Spleen (tissue), 11 donors: ENCODE measurements around the gene MAP3K5. TPM values are rescaled to one million over a fixed set of nuclear protein-coding genes. Genes with fewer than 3 reads are reported as not detected.

Experiments
- DNase-seq: peaks from one replicate; pipeline ENCODE4 v3.0.0-alpha.2; 2020
- H3K27ac ChIP-seq, 8 donors: fragments of 200-600 bp; sonication (generic) in 7 of 8; 1 replicate in 4 of 8; 2 replicates in 4 of 8; pipeline versions ENCODE4 v1.5.0 to v1.8.0; 2016 to 2021; ENCODE audit warnings: inconsistent platforms in 4 of 8, mild to moderate bottlenecking in 4 of 8, moderate library complexity in 1 of 8
- H3K27me3 ChIP-seq, 7 donors: fragments of 200-600 bp; sonication (generic) in 6 of 7; replicated peaks in 1 of 7; 1 replicate in 4 of 7; 2 replicates in 3 of 7; pipeline versions ENCODE4 v1.5.0 to v1.8.0; 2016 to 2021; ENCODE audit warnings: inconsistent platforms in 3 of 7, mild to moderate bottlenecking in 1 of 7
- H3K36me3 ChIP-seq, 6 donors: fragments of 200-600 bp; sonication (generic) in 5 of 6; 1 replicate in 4 of 6; 2 replicates in 2 of 6; pipeline versions ENCODE4 v1.5.0 to v1.8.0; 2016 to 2021; ENCODE audit warnings: inconsistent platforms in 2 of 6
- H3K4me1 ChIP-seq, 6 donors: fragments of 200-600 bp; sonication (generic) in 5 of 6; 1 replicate in 3 of 6; 2 replicates in 3 of 6; pipeline versions ENCODE4 v1.5.0 to v1.8.0; 2016 to 2021; ENCODE audit warnings: inconsistent platforms in 3 of 6
- H3K4me3 ChIP-seq, 8 donors: fragments of 200-600 bp; sonication (generic) in 7 of 8; 1 replicate in 4 of 8; 2 replicates in 4 of 8; pipeline versions ENCODE4 v1.5.0 to v1.8.0; 2016 to 2021; ENCODE audit warnings: inconsistent platforms in 4 of 8, mild to moderate bottlenecking in 4 of 8, moderate library complexity in 2 of 8
- H3K9me3 ChIP-seq, 8 donors: fragments of 200-600 bp; sonication (generic) in 7 of 8; 1 replicate in 4 of 8; 2 replicates in 4 of 8; pipeline versions ENCODE4 v1.5.0 to v1.8.0; 2016 to 2021; ENCODE audit warnings: inconsistent platforms in 4 of 8
- CTCF ChIP-seq, 11 experiments: fragments of 200-600 bp in 7 of 11; fragments of 450-650 bp in 4 of 11; sonication (generic) in 4 of 11; IDR thresholded peaks in 8 of 11; conservative IDR thresholded peaks in 3 of 11; 1 replicate in 7 of 11; 2 replicates in 4 of 11; pipeline versions ENCODE4 v1.4.0 to v1.8.0; 2016 to 2021; ENCODE audit warnings: antibody characterized with exemption in 11 of 11, inconsistent platforms in 4 of 11, mild to moderate bottlenecking in 1 of 11
- POLR2A ChIP-seq, 3 donors: fragments of 450-650 bp; IDR thresholded peaks; one replicate each; pipeline ENCODE4 v1.5.1; 2017; ENCODE audit warnings: antibody characterized with exemption in 3 of 3, mild to moderate bottlenecking in 1 of 3
- POLR2AphosphoS5 ChIP-seq, 3 donors: sonication (generic); formaldehyde crosslinking; IDR thresholded peaks; one replicate each; pipeline ENCODE4 v1.5.1; 2017; ENCODE audit warnings: antibody characterized with exemption in 3 of 3
- WGBS, 5 donors: extraction: QIAGEN DNeasy Blood & Tissue Kit in 3 of 5; methylation state at CpG; one replicate each; pipeline versions ENCODE4 v1.1.5 to v1.1.7; 2013 to 2018; 5-methylcytosine and 5-hydroxymethylcytosine counted together
- intact Hi-C: fragments of 100-400 bp; cut with DNase I; formaldehyde crosslinking; loops from one replicate; pipeline ENCODE4 v1.15.0; 2023; ENCODE audit warnings: low total_unique reads
- polyA plus RNA-seq, 3 donors: library from polyadenylated mRNA; stranded (reverse); fragments of 200-250 nt; gene quantifications; one replicate each; pipeline ENCODE4 v1.2.1, GENCODE V29; 2013
- total RNA-seq, 7 donors: library from RNA; depleted of rRNA in 3 of 7; stranded (reverse); fragments of >200 nt in 3 of 7; fragmentation: NEBNext Ultra II Directional in 4 of 7; extraction: Animal tissue kit (Norgen Biotek cat#: 25700) in 4 of 7; gene quantifications; one replicate each; pipeline versions ENCODE4 v1.1.0 to v1.2.1, GENCODE V29; 2016 to 2021
- donor health status: healthy with polysubstance abuse.
- donor health status: DM: no; HTN: no; CAD: no; lungs with moderate emphysema.
- donor health status: DM: no; HTN: no; CAD: no.
- donor health status: Bipolar disorder and iron deficiency.
- donor health status: healthy.
- donor health status: DM: no; HTN: no; CAD: no.
- donor health status: DM: yes; HTN: yes; CAD: no.

Gene MAP3K5
- total and polyA plus RNA-seq, 10 donors, result 7.2 to 55.0 (median 33.2) TPM

DNA sequence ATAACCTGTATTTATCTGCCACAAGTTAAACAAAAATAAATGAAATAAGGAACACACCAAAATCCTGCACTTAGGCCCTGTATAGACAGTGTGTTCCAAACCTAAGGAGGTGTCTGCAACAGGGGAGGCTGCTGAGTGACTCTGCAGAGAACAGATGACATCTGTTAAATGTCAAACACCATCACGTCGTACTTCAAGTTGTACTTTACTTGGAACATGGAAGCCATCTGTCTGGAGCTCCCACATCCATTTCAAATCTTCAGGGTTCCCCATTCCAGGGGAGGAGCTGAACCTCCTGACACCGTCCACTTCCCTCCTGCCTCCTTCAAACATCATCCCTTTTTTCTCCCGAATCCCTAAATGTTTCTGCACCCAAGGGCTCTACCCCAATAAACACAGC lies 240.2 kb downstream of the MAP3K5 start:
- no peak overlapping the region for H3K4me3 ChIP-seq
- DNase-seq, result no peak
- peaks cover 6 to 23% (median 20%) of the 10 kb centered on the region in 6 donors for H3K4me1 ChIP-seq
- no peak overlapping the region for H3K27ac ChIP-seq
- no peak for TF ChIP-seq POLR2A (IDR thresholded peaks at IDR 0.05)
- TF ChIP-seq CTCF (IDR thresholded peaks at IDR 0.05 in 8 of 11, conservative IDR thresholded peaks at IDR 0.05 in 3 of 11), result no peak
- TF ChIP-seq POLR2AphosphoS5 (IDR thresholded peaks at IDR 0.05), result no peak
- H3K36me3 ChIP-seq, result peaks cover 0 to 33% (median 13%) of the 10 kb centered on the region in 6 donors
- peaks cover 0 to 39% (median 19%) of the 10 kb centered on the region in 7 donors for H3K27me3 ChIP-seq
- 82 to 96% (median 83%) methylated on average over 4 of the region's 4 CpGs for WGBS, 5 donors
- no peaks in the 10 kb centered on the region for H3K9me3 ChIP-seq
- intact Hi-C loops, result no loop called here

GRCh38 chr6:136551103-136551502 lies 241.2 kb downstream of the MAP3K5 start:
- H3K27me3 ChIP-seq, result peaks cover 0 to 49% (median 19%) of the 10 kb centered on the region in 7 donors
- H3K4me3 ChIP-seq, result peak overlapping the region in 5 of 8 donors; percentile 78 to 96 (median 91)
- no peak for DNase-seq
- TF ChIP-seq CTCF (IDR thresholded peaks at IDR 0.05 in 8 of 11, conservative IDR thresholded peaks at IDR 0.05 in 3 of 11) (no peak), POLR2AphosphoS5 (IDR thresholded peaks at IDR 0.05) (no peak), POLR2A (IDR thresholded peaks at IDR 0.05) (no peak)
- H3K27ac ChIP-seq, result no peak overlapping the region
- intact Hi-C loops, result no loop called here
- H3K36me3 ChIP-seq, result peaks cover 0 to 23% (median 4%) of the 10 kb centered on the region in 6 donors
- H3K9me3 ChIP-seq, result no peaks in the 10 kb centered on the region
- H3K4me1 ChIP-seq, result peaks cover 6 to 23% (median 20%) of the 10 kb centered on the region in 6 donors
- 52 to 66% (median 64%) methylated on average over 8 of the region's 8 CpGs for WGBS, 5 donors

- intact Hi-C loops, result no loop called here
- 1 to 3% (median 2%) methylated on average over 30 to 79 of the region's 79 CpGs for WGBS, 5 donors
- peaks cover 0 to 52% (median 19%) of the 10 kb centered on the region in 7 donors for H3K27me3 ChIP-seq
- peak within 1 kb of the TSS; percentile 77 to 96 (median 89) for H3K4me3 ChIP-seq
- H3K9me3 ChIP-seq, result no peaks in the 10 kb centered on the region
- H3K4me1 ChIP-seq, result peaks cover 6 to 23% (median 20%) of the 10 kb centered on the region in 6 donors
- DNase-seq, result peak; percentile 90
- H3K36me3 ChIP-seq, result peaks cover 0 to 17% (median under 1%) of the 10 kb centered on the region in 6 donors
- peak; percentile 21 to 97 (median 90) for TF ChIP-seq CTCF (IDR thresholded peaks at IDR 0.05 in 8 of 11, conservative IDR thresholded peaks at IDR 0.05 in 3 of 11)
- TF ChIP-seq POLR2A (IDR thresholded peaks at IDR 0.05), result no peak
- TF ChIP-seq POLR2AphosphoS5 (IDR thresholded peaks at IDR 0.05), result peak in 2 of 3 donors; percentile 53 to 68
- H3K27ac ChIP-seq, result peak within 1 kb of the TSS in 5 of 8 donors; percentile 22 to 61 (median 41)
Measured at GRCh38 chr6:136550330-136551071, 241.8 kb downstream of the MAP3K5 start, which contains the start of gene MAP7. MAP7 (minus strand) TSS chr6:136550422; CDS start chr6:136550408, 14 bp downstream.

- Histone ChIP-seq H3K27me3 (peaks cover 0 to 54% (median 19%) of the 10 kb centered on the region in 7 donors), H3K4me3 (peak overlapping the region; percentile 77 to 96 (median 89)), H3K4me1 (peaks cover 6 to 23% (median 20%) of the 10 kb centered on the region in 6 donors), H3K36me3 (peaks cover 0 to 12% (median 0%) of the 10 kb centered on the region in 6 donors), H3K27ac (peak overlapping the region in 5 of 8 donors; percentile 22 to 61 (median 41)), H3K9me3 (no peaks in the 10 kb centered on the region)
- no peak for DNase-seq
- intact Hi-C loops, result no loop called here
- WGBS, 5 donors, result 0 to 1% (median 0%) methylated on average over 12 to 46 of the region's 46 CpGs
- TF ChIP-seq POLR2A (IDR thresholded peaks at IDR 0.05) (no peak), POLR2AphosphoS5 (IDR thresholded peaks at IDR 0.05) (no peak), CTCF (IDR thresholded peaks at IDR 0.05 in 8 of 11, conservative IDR thresholded peaks at IDR 0.05 in 3 of 11) (no peak)
Measured at GRCh38 chr6:136550045-136550329, 242.3 kb downstream of the MAP3K5 start.
